Gastrocnemius medialis (tissue), 4 donors: ENCODE data around the gene YWHAE.

Experiments used
- POLR2A ChIP-seq, 2 donors: fragments of 450-650 bp; IDR thresholded peaks; one replicate each; pipeline ENCODE4 v1.6.1; 2017; ENCODE audit warnings: antibody characterized with exemption in 2 of 2, mild to moderate bottlenecking in 2 of 2, moderate library complexity in 2 of 2
- TF ChIP-seq, protein P1 (sequence below), 5 experiments: fragments of 450-650 bp in 3 of 5; fragments of 200-600 bp in 2 of 5; sonication (generic) in 2 of 5; IDR thresholded peaks in 4 of 5; conservative IDR thresholded peaks in 1 of 5; 1 replicate in 4 of 5; 2 replicates in 1 of 5; pipeline ENCODE4 v1.5.1; 2016 to 2019; ENCODE audit warnings: antibody characterized with exemption in 5 of 5, mild to moderate bottlenecking in 3 of 5, moderate library complexity in 3 of 5

DNA sequence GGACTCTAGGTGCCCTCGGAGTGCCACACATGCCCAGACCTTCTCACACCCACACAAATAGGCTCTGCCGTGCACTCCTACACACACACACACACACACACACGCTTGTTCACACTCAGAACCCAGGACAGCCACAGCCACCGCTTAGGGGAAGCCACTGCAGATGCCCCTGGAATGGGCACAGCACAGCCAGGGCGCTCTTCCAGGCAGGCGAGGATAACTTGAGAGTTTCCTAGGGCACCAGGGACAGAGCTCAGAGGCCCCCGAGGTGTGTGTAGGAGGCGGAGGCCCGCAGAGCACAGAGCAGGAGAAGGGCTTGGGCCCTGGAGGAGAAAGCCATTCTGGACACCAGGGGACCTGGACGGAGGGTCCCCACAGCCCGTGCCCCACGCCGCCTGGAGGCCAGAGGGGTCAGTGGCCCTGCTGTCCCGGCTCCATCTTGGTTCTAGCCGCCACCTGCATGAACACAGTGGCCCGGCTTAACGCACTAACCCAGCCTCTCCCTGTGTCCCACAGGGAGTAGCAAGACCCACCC is 99.6 kb downstream of the YWHAE start:
- TF ChIP-seq POLR2A (IDR thresholded peaks at IDR 0.05): no peak
- TF ChIP-seq, protein P1, sequence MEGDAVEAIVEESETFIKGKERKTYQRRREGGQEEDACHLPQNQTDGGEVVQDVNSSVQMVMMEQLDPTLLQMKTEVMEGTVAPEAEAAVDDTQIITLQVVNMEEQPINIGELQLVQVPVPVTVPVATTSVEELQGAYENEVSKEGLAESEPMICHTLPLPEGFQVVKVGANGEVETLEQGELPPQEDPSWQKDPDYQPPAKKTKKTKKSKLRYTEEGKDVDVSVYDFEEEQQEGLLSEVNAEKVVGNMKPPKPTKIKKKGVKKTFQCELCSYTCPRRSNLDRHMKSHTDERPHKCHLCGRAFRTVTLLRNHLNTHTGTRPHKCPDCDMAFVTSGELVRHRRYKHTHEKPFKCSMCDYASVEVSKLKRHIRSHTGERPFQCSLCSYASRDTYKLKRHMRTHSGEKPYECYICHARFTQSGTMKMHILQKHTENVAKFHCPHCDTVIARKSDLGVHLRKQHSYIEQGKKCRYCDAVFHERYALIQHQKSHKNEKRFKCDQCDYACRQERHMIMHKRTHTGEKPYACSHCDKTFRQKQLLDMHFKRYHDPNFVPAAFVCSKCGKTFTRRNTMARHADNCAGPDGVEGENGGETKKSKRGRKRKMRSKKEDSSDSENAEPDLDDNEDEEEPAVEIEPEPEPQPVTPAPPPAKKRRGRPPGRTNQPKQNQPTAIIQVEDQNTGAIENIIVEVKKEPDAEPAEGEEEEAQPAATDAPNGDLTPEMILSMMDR (IDR thresholded peaks at IDR 0.05 in 4 of 5, conservative IDR thresholded peaks at IDR 0.05 in 1 of 5): no peak
